ENCODE results near the gene DDX27. TPM values are rescaled to one million over a fixed set of nuclear protein-coding genes. Genes with fewer than 3 reads are reported as not detected.
A peak's percentile ranks its signal among the peaks of the same experiment; 100 is the strongest.

The DDX27 gene
- total RNA-seq, 1 experiment from 2014 or later, result 80.8 TPM

- no TSS peak for BruUV-seq (replicated peaks)
- Histone ChIP-seq H3K36me3 (ENCODE audit: low read depth, low read length) (peaks cover 24% of the 10 kb centered on the region), H3F3A (ENCODE audit: low read length, unreplicated experiment) (no peaks in the 10 kb centered on the region), H3K4me2 (ENCODE audit: low read length) (no peak overlapping the region), H3K27me3 (ENCODE audit: low read length) (no peaks in the 10 kb centered on the region), H4K20me1 (ENCODE audit: low read length) (peaks cover 8% of the 10 kb centered on the region; the same call in 1 of the 2 replicates), H3K9me2 (replicated peaks; ENCODE audit: low read length) (no peaks in the 10 kb centered on the region), H3K4me3 (ENCODE audit: low read length) (no peak overlapping the region), H3K4me1 (ENCODE audit: insufficient read depth, low read length) (peaks cover 4% of the 10 kb centered on the region), H2AFZ (ENCODE audit: low read length) (no peak overlapping the region), H3K27ac (ENCODE audit: low read length) (no peak overlapping the region), H3K9me3 (ENCODE audit: low read length) (no peaks in the 10 kb centered on the region), H3K79me2 (ENCODE audit: low read length) (peaks cover 82% of the 10 kb centered on the region), H3K9ac (ENCODE audit: low read length) (no peak overlapping the region)
- ATAC-seq (no peak), DNase-seq (no peak)
- TF ChIP-seq EZH2phosphoT487 (IDR thresholded peaks at IDR 0.05; ENCODE audit: borderline replicate concordance, low read length) (no peak), EZH2 (IDR thresholded peaks at IDR 0.05; ENCODE audit: low read length, unreplicated experiment) (no peak), CTCF (conservative IDR thresholded peaks at IDR 0.05; ENCODE audit: low read depth, low read length) (no peak)
- intact Hi-C loops (cut with micrococcal nuclease), result no loop called here
- CTCF ChIA-PET, result no interaction called here
- POLR2A ChIA-PET (ENCODE audit: unreplicated experiment), result no interaction called here
Observed at GRCh38 chr20:49174183-49174582, 45.0 kb upstream of the DDX27 start.

GRCh38 chr20:49179368-49180277 is 39.6 kb upstream of the DDX27 start:
- Histone ChIP-seq H3F3A (ENCODE audit: low read length, unreplicated experiment) (peaks cover 7% of the 10 kb centered on the region), H4K20me1 (ENCODE audit: low read length) (peaks cover 27% of the 10 kb centered on the region), H3K4me2 (ENCODE audit: low read length) (peak overlapping the region; percentile 70), H2AFZ (ENCODE audit: low read length) (no peak overlapping the region), H3K4me3 (ENCODE audit: low read length) (peak overlapping the region; percentile 31), H3K9me3 (ENCODE audit: low read length) (no peaks in the 10 kb centered on the region), H3K27ac (ENCODE audit: low read length) (peak overlapping the region; percentile 61), H3K79me2 (ENCODE audit: low read length) (peaks cover 94% of the 10 kb centered on the region), H3K9me2 (replicated peaks; ENCODE audit: low read length) (no peaks in the 10 kb centered on the region), H3K27me3 (ENCODE audit: low read length) (no peaks in the 10 kb centered on the region), H3K9ac (ENCODE audit: low read length) (peak overlapping the region; percentile 3), H3K36me3 (ENCODE audit: low read depth, low read length) (peaks cover 7% of the 10 kb centered on the region), H3K4me1 (ENCODE audit: insufficient read depth, low read length) (peaks cover 27% of the 10 kb centered on the region)
- ATAC-seq (peak; percentile 89), DNase-seq (peak; percentile 89)
- CTCF ChIA-PET, result interaction anchor here (0.6 to 1.9 kb wide), 3 partner anchors 37 to 1575 kb away, joined by 4 to 12 read pairs (median 5); no protein-coding TSS in a partner anchor
- POLR2A ChIA-PET (ENCODE audit: unreplicated experiment), result interaction anchor here (0.6 kb wide), 1 partner anchor 25 kb away, joined by 3 read pairs; no protein-coding TSS in a partner anchor
- TF ChIP-seq EZH2 (IDR thresholded peaks at IDR 0.05; ENCODE audit: low read length, unreplicated experiment) (no peak), CTCF (conservative IDR thresholded peaks at IDR 0.05; ENCODE audit: low read depth, low read length) (no peak), EZH2phosphoT487 (IDR thresholded peaks at IDR 0.05; ENCODE audit: borderline replicate concordance, low read length) (no peak)
- BruUV-seq (replicated peaks), result no TSS peak
- intact Hi-C loops (cut with micrococcal nuclease), result loop anchor here (2.0 kb wide), 1 partner anchor 39 kb away; no protein-coding TSS in a partner anchor
